Astrocyte (in vitro differentiated cells and primary cell): ENCODE data around the gene TIPRL. TPM values are rescaled to one million over a fixed set of nuclear protein-coding genes. Genes with fewer than 3 reads are reported as not detected.

Experiments
- DNase-seq: peaks from one replicate; pipeline ENCODE4 v3.0.0-alpha.2; 2010; ENCODE audit warnings: low read depth
- FAIRE-seq: peaks from 2 replicates; lab custom pipeline; 2011; peaks lifted over from hg19 to GRCh38; lab: Jason Lieb, UNC
- H2AFZ ChIP-seq: 2 replicates; pipeline ENCODE4 v1.6.0; 2012; ENCODE audit warnings: low read depth, low read length, inconsistent platforms
- H3K27ac ChIP-seq: 2 replicates; pipeline ENCODE4 v1.5.1; 2011; ENCODE audit warnings: low read depth, low read length, inconsistent platforms
- H3K27me3 ChIP-seq: 2 replicates; pipeline ENCODE4 v1.6.0; 2011; ENCODE audit warnings: low read length, inconsistent platforms; ENCODE audit not compliant: insufficient read depth
- H3K36me3 ChIP-seq: 2 replicates; pipeline ENCODE4 v1.5.1; 2011; ENCODE audit warnings: low read length, inconsistent platforms; ENCODE audit not compliant: insufficient read depth
- H3K4me1 ChIP-seq: 2 replicates; pipeline ENCODE4 v1.5.1; 2011; ENCODE audit warnings: low read length, inconsistent platforms; ENCODE audit not compliant: insufficient read depth
- H3K4me2 ChIP-seq: 2 replicates; pipeline ENCODE4 v1.6.0; 2012; ENCODE audit warnings: low read length, inconsistent platforms
- H3K4me3 ChIP-seq: 2 replicates; pipeline ENCODE4 v1.5.1; 2011; ENCODE audit warnings: low read depth, mild to moderate bottlenecking, low read length, inconsistent platforms; ENCODE audit not compliant: insufficient read depth
- H3K79me2 ChIP-seq: 2 replicates; pipeline ENCODE4 v1.6.0; 2012; ENCODE audit warnings: mild to moderate bottlenecking, low read length, inconsistent platforms; ENCODE audit not compliant: insufficient read depth
- H3K9ac ChIP-seq: 2 replicates; pipeline ENCODE4 v1.6.0; 2012; ENCODE audit warnings: mild to moderate bottlenecking, low read length, inconsistent platforms
- H3K9me3 ChIP-seq: 2 replicates; pipeline ENCODE4 v1.5.1; 2012; ENCODE audit warnings: low read depth, mild to moderate bottlenecking, low read length, inconsistent platforms; ENCODE audit not compliant: insufficient read depth
- H4K20me1 ChIP-seq: 2 replicates; pipeline ENCODE4 v1.6.0; 2012; ENCODE audit warnings: low read length, inconsistent platforms; ENCODE audit not compliant: insufficient read depth
- H3K27ac Mint-ChIP-seq: one replicate; pipeline ENCODE4 v1.8.0; 2021; ENCODE audit warnings: mild to moderate bottlenecking, mixed read lengths; ENCODE audit not compliant: unreplicated experiment
- H3K27me3 Mint-ChIP-seq: one replicate; pipeline ENCODE4 v1.8.0; 2021; ENCODE audit warnings: low read depth, mixed read lengths; ENCODE audit not compliant: unreplicated experiment
- H3K36me3 Mint-ChIP-seq: one replicate; pipeline ENCODE4 v1.8.0; 2021; ENCODE audit warnings: low read depth, mixed read lengths; ENCODE audit not compliant: unreplicated experiment
- H3K4me1 Mint-ChIP-seq: one replicate; pipeline ENCODE4 v1.8.0; 2021; ENCODE audit warnings: low read depth, mixed read lengths; ENCODE audit not compliant: unreplicated experiment
- H3K4me3 Mint-ChIP-seq: one replicate; pipeline ENCODE4 v1.8.0; 2021; ENCODE audit warnings: mild to moderate bottlenecking, moderate library complexity, mixed read lengths; ENCODE audit not compliant: unreplicated experiment
- H3K9me3 Mint-ChIP-seq: one replicate; pipeline ENCODE4 v1.8.0; 2021; ENCODE audit warnings: mild to moderate bottlenecking, mixed read lengths; ENCODE audit not compliant: unreplicated experiment
- EZH2 ChIP-seq: IDR thresholded peaks from 2 replicates; pipeline ENCODE4 v1.6.1; 2012; ENCODE audit warnings: mild to moderate bottlenecking, low read length, inconsistent platforms; ENCODE audit not compliant: insufficient read depth
- total RNA-seq: library from RNA; stranded (reverse); gene quantifications from 2 replicates; pipeline ENCODE4 v1.2.1, GENCODE V29; 2021
- TF ChIP-seq, protein P1 (sequence below): IDR thresholded peaks from 2 replicates; pipeline ENCODE4 v1.5.1; 2011; ENCODE audit warnings: low read depth, mild to moderate bottlenecking, inconsistent platforms, low read length, moderate library complexity; ENCODE audit not compliant: insufficient read depth

TIPRL gene
- total RNA-seq, 1 donor from 2014 or later, result 37.4 TPM

DNA sequence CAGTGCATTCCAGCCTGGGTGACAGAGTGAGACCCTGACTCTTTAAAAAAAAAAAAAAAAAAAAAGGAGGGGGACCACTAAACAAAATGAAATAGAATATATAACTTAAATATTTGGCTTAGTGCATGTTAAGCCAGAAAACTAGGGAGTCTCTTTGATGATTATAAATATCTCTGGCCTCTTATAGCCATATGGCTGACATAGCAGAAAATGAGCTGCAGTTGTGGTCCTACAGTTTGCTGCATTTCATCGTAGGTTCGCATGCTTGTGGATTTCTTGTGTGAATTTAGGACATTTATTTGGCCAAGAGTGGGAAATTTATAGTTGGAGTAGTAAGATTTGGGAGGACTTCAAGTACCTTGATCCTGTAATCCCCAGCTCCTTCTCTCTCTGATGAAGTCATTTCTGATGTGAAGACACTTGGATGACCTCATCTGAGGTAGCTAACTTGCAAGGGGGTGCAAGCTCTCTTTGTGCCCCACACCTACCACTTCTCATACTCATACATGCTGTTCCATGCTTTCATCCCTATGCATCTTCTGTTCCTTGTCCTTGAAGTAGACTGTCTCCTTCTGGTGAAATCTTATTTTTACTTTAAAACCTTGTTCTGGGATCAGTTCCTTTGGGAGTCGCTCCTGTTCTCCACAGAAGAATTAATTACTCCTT lies 6.4 kb upstream of the TIPRL start:
- Mint-ChIP-seq H3K4me3 (no peak overlapping the region), H3K4me1 (no peaks in the 10 kb centered on the region), H3K27me3 (no peaks in the 10 kb centered on the region), H3K36me3 (no peaks in the 10 kb centered on the region), H3K9me3 (peaks cover 2% of the 10 kb centered on the region), H3K27ac (no peak overlapping the region)
- TF ChIP-seq EZH2, result no peak
- TF ChIP-seq, protein P1, sequence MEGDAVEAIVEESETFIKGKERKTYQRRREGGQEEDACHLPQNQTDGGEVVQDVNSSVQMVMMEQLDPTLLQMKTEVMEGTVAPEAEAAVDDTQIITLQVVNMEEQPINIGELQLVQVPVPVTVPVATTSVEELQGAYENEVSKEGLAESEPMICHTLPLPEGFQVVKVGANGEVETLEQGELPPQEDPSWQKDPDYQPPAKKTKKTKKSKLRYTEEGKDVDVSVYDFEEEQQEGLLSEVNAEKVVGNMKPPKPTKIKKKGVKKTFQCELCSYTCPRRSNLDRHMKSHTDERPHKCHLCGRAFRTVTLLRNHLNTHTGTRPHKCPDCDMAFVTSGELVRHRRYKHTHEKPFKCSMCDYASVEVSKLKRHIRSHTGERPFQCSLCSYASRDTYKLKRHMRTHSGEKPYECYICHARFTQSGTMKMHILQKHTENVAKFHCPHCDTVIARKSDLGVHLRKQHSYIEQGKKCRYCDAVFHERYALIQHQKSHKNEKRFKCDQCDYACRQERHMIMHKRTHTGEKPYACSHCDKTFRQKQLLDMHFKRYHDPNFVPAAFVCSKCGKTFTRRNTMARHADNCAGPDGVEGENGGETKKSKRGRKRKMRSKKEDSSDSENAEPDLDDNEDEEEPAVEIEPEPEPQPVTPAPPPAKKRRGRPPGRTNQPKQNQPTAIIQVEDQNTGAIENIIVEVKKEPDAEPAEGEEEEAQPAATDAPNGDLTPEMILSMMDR, result no peak
- no peaks in the 10 kb centered on the region for H3K27me3 ChIP-seq
- H3K27ac ChIP-seq, result no peak overlapping the region
- H3K4me2 ChIP-seq, result no peak overlapping the region
- H3K4me1 ChIP-seq, result no peaks in the 10 kb centered on the region
- no peaks in the 10 kb centered on the region for H3K79me2 ChIP-seq
- no peak overlapping the region for H2AFZ ChIP-seq
- DNase-seq, result no peak
- no peak overlapping the region for H3K4me3 ChIP-seq
- FAIRE-seq, result no peak
- H4K20me1 ChIP-seq, result no peaks in the 10 kb centered on the region
- H3K9me3 ChIP-seq, result no peaks in the 10 kb centered on the region
- H3K36me3 ChIP-seq, result no peaks in the 10 kb centered on the region
- no peak overlapping the region for H3K9ac ChIP-seq

DNA sequence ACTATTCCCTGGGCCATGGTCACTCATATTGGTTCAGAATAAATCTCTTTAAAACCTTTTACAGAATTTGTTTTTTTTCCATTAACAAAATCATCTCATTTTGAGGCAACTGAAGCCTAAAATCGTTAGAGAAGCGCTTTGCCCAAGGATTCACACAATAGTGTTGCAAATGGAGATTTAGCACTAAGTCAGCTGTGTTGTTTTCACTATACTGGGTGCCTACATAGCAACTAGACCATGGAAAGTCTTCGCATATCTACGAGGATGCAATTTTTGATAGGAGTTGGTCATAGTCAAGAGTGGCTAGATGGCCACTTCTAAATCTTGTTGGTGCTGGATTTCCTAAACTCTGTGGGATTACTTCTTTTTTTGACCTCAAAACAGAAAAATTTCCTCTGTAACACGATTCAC lies 530 bp upstream of the TIPRL start:
- Histone ChIP-seq H3K79me2 (peaks cover 42% of the 10 kb centered on the region), H3K4me1 (peaks cover 10% of the 10 kb centered on the region), H4K20me1 (peaks cover 13% of the 10 kb centered on the region), H3K9ac (peak overlapping the region; percentile 97), H3K4me2 (peak overlapping the region; percentile 96), H3K27ac (peak overlapping the region; percentile 89), H3K9me3 (no peaks in the 10 kb centered on the region), H3K4me3 (peak overlapping the region; percentile 99), H3K27me3 (no peaks in the 10 kb centered on the region), H3K36me3 (no peaks in the 10 kb centered on the region), H2AFZ (peak overlapping the region; percentile 53)
- Mint-ChIP-seq H3K27me3 (no peaks in the 10 kb centered on the region), H3K36me3 (no peaks in the 10 kb centered on the region), H3K4me1 (no peaks in the 10 kb centered on the region), H3K9me3 (peaks cover 2% of the 10 kb centered on the region), H3K27ac (no peak overlapping the region), H3K4me3 (no peak overlapping the region)
- TF ChIP-seq, protein P1, result no peak
- TF ChIP-seq EZH2, result no peak
- FAIRE-seq, result no peak
- no peak for DNase-seq
